ENCODE measurements around the gene MRPL55. TPM values are rescaled to one million over a fixed set of nuclear protein-coding genes. Genes with fewer than 3 reads are reported as not detected.
A peak's percentile ranks its signal among the peaks of the same experiment; 100 is the strongest.

The MRPL55 gene
- total and polyA plus RNA-seq, 2 experiments from 2014 or later, result 92.4 to 172 TPM

- TF ChIP-seq EZH2 (IDR thresholded peaks at IDR 0.05; ENCODE audit: low read depth, unreplicated experiment) (no peak), EZH2phosphoT487 (IDR thresholded peaks at IDR 0.05; ENCODE audit: unreplicated experiment) (no peak), STAT1 (IDR thresholded peaks at IDR 0.05; ENCODE audit: unreplicated experiment) (no peak), CREB1 (CRISPR knock-in tag; IDR thresholded peaks at IDR 0.05; ENCODE audit: low read depth) (no peak)
These were observed 20.3 kb downstream of the MRPL55 start (continued) for GRCh38 chr1:228088586-228089498.

DNA sequence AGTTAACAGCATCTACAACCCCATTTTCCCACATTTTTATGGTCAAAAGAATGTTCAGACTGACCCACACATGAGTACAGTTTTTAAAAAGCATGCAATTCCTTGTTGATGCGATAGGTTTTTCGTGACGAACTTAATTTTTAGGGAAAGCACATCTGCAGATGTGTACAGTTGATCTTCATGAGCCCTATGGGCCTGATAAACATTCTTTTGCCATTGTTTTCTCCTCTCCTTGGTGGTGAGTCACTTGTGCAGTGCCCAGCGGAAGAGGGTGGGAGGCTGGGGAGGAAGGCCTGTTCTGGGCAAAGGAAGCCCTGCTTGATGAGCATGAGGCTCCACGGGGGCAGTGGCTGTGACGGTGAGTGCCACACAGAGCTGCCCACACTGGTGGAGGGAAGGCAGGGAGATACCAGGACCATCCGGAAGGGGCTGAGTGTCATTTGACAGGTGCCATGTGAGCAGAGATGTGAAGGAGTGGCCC, 21.3 kb downstream of the MRPL55 start:
- peaks cover 41% of the 10 kb centered on the region for H3K4me1 Mint-ChIP-seq
- H3K36me3 Mint-ChIP-seq (ENCODE audit: low read depth), result peaks cover 42% of the 10 kb centered on the region
- H3F3A ChIP-seq (replicated peaks; ENCODE audit: low read depth), result no peaks in the 10 kb centered on the region
- H3K4me2 ChIP-seq, result no peak overlapping the region
- DNase-seq (ENCODE audit: low spot score) (no peak), ATAC-seq (no peak)
- peaks cover 100% of the 10 kb centered on the region for H3K79me2 ChIP-seq (replicated peaks; ENCODE audit: insufficient read depth)
- peaks cover 17% of the 10 kb centered on the region for H3K27me3 Mint-ChIP-seq (ENCODE audit: insufficient read depth, low read depth, poor library complexity)
- no peak overlapping the region for H3K27ac Mint-ChIP-seq
- no peak overlapping the region for H3K27ac ChIP-seq (ENCODE audit: low read depth)
- H3K9me2 ChIP-seq (ENCODE audit: insufficient read depth), result no peaks in the 10 kb centered on the region
- no peak overlapping the region for H3K4me3 Mint-ChIP-seq
- H3K36me3 ChIP-seq (ENCODE audit: insufficient read depth), result no peaks in the 10 kb centered on the region
- H4K20me1 ChIP-seq (replicated peaks; ENCODE audit: insufficient read depth), result peaks cover 94% of the 10 kb centered on the region
- TF ChIP-seq ZNF114 (CRISPR knock-in tag; IDR thresholded peaks at IDR 0.05) (no peak), CREB1 (CRISPR knock-in tag; IDR thresholded peaks at IDR 0.05; ENCODE audit: low read depth) (no peak), ZNF331 (CRISPR knock-in tag; IDR thresholded peaks at IDR 0.05; ENCODE audit: low read depth) (no peak), STAT1 (IDR thresholded peaks at IDR 0.05; ENCODE audit: unreplicated experiment) (no peak)
- no peak overlapping the region for H2AFZ ChIP-seq
- H3K4me3 ChIP-seq, result no peak overlapping the region
- H3K27me3 ChIP-seq (ENCODE audit: insufficient read depth), result no peaks in the 10 kb centered on the region
- H3K9me3 Mint-ChIP-seq, result no peaks in the 10 kb centered on the region
- H3K4me1 ChIP-seq (ENCODE audit: insufficient read depth), result peaks cover 16% of the 10 kb centered on the region

DNA sequence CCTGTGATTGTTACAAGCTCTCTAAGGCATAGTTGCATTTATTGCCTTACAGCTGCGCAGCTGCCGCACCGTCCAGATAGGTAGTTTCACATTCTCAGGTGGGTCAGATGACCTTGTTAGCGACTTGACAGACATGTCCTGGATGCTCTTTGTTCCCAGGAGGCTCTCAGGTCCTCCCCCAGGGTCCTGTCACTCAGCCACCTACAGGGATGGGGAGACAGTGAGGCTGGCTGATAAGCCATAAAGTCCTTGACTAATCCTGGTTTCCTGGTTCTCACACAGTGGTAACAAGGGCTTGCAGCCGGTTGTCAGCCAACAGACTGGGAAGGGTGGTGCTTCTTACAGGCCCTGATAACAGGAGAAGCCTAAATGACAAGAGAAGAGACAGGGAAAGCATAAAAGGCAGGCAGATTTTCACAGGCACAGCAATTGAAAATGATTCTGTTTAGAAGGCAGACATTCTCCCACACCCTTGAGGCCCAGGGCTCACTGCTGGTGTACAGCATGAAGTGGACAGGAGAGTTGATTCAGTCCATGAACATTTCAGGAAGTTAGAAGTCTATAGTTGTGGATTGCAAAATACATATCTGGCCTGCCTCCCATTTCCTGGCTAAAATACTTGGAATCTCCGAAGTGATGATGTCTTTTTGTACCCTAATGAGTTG, 23.7 kb downstream of the MRPL55 start:
- Histone ChIP-seq H3K9me2 (ENCODE audit: insufficient read depth) (no peaks in the 10 kb centered on the region), H3K27ac (ENCODE audit: low read depth) (no peak overlapping the region), H3K4me3 (0 out of 2 replicates have a peak overlapping the region, but pooled peaks have one; percentile 93), H2AFZ (no peak overlapping the region), H3K36me3 (ENCODE audit: insufficient read depth) (no peaks in the 10 kb centered on the region), H3K4me1 (ENCODE audit: insufficient read depth) (peaks cover 23% of the 10 kb centered on the region), H4K20me1 (replicated peaks; ENCODE audit: insufficient read depth) (peaks cover 70% of the 10 kb centered on the region), H3K27me3 (ENCODE audit: insufficient read depth) (peaks cover 15% of the 10 kb centered on the region), H3K4me2 (peak overlapping the region; percentile 20; the same call in 1 of the 2 replicates), H3K79me2 (replicated peaks; ENCODE audit: insufficient read depth) (peaks cover 76% of the 10 kb centered on the region), H3F3A (replicated peaks; ENCODE audit: low read depth) (no peaks in the 10 kb centered on the region)
- DNase-seq (ENCODE audit: low spot score) (peak; percentile 37), ATAC-seq (no peak)
- Mint-ChIP-seq H3K4me1 (peaks cover 45% of the 10 kb centered on the region), H3K4me3 (peak overlapping the region; percentile 98), H3K36me3 (ENCODE audit: low read depth) (peaks cover 24% of the 10 kb centered on the region), H3K27ac (0 out of 2 replicates have a peak overlapping the region, but pooled peaks have one; percentile 54), H3K9me3 (no peaks in the 10 kb centered on the region), H3K27me3 (ENCODE audit: insufficient read depth, low read depth, poor library complexity) (peaks cover 22% of the 10 kb centered on the region)
- TF ChIP-seq CREB1 (CRISPR knock-in tag; IDR thresholded peaks at IDR 0.05; ENCODE audit: low read depth) (no peak), ETS1 (IDR thresholded peaks at IDR 0.05) (no peak), JUNB (IDR thresholded peaks at IDR 0.05; ENCODE audit: unreplicated experiment) (no peak), EZH2 (IDR thresholded peaks at IDR 0.05; ENCODE audit: low read depth, unreplicated experiment) (no peak)
- TF ChIP-seq, protein P1, sequence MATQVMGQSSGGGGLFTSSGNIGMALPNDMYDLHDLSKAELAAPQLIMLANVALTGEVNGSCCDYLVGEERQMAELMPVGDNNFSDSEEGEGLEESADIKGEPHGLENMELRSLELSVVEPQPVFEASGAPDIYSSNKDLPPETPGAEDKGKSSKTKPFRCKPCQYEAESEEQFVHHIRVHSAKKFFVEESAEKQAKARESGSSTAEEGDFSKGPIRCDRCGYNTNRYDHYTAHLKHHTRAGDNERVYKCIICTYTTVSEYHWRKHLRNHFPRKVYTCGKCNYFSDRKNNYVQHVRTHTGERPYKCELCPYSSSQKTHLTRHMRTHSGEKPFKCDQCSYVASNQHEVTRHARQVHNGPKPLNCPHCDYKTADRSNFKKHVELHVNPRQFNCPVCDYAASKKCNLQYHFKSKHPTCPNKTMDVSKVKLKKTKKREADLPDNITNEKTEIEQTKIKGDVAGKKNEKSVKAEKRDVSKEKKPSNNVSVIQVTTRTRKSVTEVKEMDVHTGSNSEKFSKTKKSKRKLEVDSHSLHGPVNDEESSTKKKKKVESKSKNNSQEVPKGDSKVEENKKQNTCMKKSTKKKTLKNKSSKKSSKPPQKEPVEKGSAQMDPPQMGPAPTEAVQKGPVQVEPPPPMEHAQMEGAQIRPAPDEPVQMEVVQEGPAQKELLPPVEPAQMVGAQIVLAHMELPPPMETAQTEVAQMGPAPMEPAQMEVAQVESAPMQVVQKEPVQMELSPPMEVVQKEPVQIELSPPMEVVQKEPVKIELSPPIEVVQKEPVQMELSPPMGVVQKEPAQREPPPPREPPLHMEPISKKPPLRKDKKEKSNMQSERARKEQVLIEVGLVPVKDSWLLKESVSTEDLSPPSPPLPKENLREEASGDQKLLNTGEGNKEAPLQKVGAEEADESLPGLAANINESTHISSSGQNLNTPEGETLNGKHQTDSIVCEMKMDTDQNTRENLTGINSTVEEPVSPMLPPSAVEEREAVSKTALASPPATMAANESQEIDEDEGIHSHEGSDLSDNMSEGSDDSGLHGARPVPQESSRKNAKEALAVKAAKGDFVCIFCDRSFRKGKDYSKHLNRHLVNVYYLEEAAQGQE (IDR thresholded peaks at IDR 0.05; ENCODE audit: unreplicated experiment), result no peak
- TF ChIP-seq, protein P2, sequence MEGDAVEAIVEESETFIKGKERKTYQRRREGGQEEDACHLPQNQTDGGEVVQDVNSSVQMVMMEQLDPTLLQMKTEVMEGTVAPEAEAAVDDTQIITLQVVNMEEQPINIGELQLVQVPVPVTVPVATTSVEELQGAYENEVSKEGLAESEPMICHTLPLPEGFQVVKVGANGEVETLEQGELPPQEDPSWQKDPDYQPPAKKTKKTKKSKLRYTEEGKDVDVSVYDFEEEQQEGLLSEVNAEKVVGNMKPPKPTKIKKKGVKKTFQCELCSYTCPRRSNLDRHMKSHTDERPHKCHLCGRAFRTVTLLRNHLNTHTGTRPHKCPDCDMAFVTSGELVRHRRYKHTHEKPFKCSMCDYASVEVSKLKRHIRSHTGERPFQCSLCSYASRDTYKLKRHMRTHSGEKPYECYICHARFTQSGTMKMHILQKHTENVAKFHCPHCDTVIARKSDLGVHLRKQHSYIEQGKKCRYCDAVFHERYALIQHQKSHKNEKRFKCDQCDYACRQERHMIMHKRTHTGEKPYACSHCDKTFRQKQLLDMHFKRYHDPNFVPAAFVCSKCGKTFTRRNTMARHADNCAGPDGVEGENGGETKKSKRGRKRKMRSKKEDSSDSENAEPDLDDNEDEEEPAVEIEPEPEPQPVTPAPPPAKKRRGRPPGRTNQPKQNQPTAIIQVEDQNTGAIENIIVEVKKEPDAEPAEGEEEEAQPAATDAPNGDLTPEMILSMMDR (conservative IDR thresholded peaks at IDR 0.05; ENCODE audit: low read depth in 2 of 2), result no peak

Data from GM23338 (cell line).